HG02840 (cell line): ENCODE data around the gene NRARP.

Experiments used
- ATAC-seq: cut with Tn5 transposase; IDR thresholded peaks from one replicate; pipeline ENCODE4 v1.9.1; 2021; ENCODE audit warnings: mild to moderate bottlenecking, moderate library complexity, moderate number of reproducible peaks; ENCODE audit not compliant: unreplicated experiment, low FRiP score

The NRARP gene

GRCh38 chr9:137300567-137301080, 1.4 kb downstream of the NRARP start:
- ATAC-seq, result no peak

- no peak for ATAC-seq
These were observed 2.1 kb downstream of the NRARP start for GRCh38 chr9:137299938-137300337.

GRCh38 chr9:137299203-137299565, 2.9 kb downstream of the NRARP start:
- no peak for ATAC-seq

GRCh38 chr9:137298401-137299202, 3.5 kb downstream of the NRARP start:
- no peak for ATAC-seq

GRCh38 chr9:137297966-137298365, 4.1 kb downstream of the NRARP start:
- ATAC-seq, result no peak

- no peak for ATAC-seq
These were observed 5.1 kb downstream of the NRARP start for GRCh38 chr9:137296670-137297664.

- ATAC-seq, result no peak
These were observed 6.0 kb downstream of the NRARP start for GRCh38 chr9:137295849-137296669.

- no peak for ATAC-seq
These were observed 6.7 kb downstream of the NRARP start for GRCh38 chr9:137295238-137295811.

GRCh38 chr9:137294681-137295237, 7.3 kb downstream of the NRARP start:
- no peak for ATAC-seq

- no peak for ATAC-seq
These were observed 7.9 kb downstream of the NRARP start for GRCh38 chr9:137294091-137294680.

GRCh38 chr9:137293482-137294090, 8.5 kb downstream of the NRARP start:
- ATAC-seq, result no peak

GRCh38 chr9:137293094-137293481, 9.0 kb downstream of the NRARP start:
- no peak for ATAC-seq

GRCh38 chr9:137286975-137287383, 15.1 kb downstream of the NRARP start:
- ATAC-seq, result no peak

- ATAC-seq, result no peak
These were observed 20.5 kb downstream of the NRARP start for GRCh38 chr9:137281345-137282116.

- ATAC-seq, result no peak
These were observed 21.4 kb downstream of the NRARP start for GRCh38 chr9:137280474-137281344.

- ATAC-seq, result no peak
These were observed 22.2 kb downstream of the NRARP start for GRCh38 chr9:137279741-137280473.
